GM12892 (cell line): ENCODE results near the gene GNGT2.

Experiments
- DNase-seq: peaks from one replicate; pipeline ENCODE4 v3.0.0; 2011; ENCODE audit not compliant: insufficient read length
- FAIRE-seq: peaks from 2 replicates; lab custom pipeline; 2011; peaks lifted over from hg19 to GRCh38; lab: Jason Lieb, UNC
- POLR2A ChIP-seq: IDR thresholded peaks from 2 replicates; pipeline ENCODE4 v1.6.1; 2011; ENCODE audit warnings: low read depth, low read length, control low read depth
- POLR2AphosphoS5 ChIP-seq: IDR thresholded peaks from 2 replicates; pipeline ENCODE4 v1.6.1; 2011; ENCODE audit warnings: low read depth, low read length, control low read depth
- TAF1 ChIP-seq: IDR thresholded peaks from 2 replicates; pipeline ENCODE4 v1.6.1; 2011; ENCODE audit warnings: low read depth, mild to moderate bottlenecking, control low read depth, low read length, borderline replicate concordance

The GNGT2 gene

GRCh38 chr17:49241692-49242397 is 31.5 kb upstream of the GNGT2 start:
- TF ChIP-seq POLR2AphosphoS5 (no peak), POLR2A (no peak), TAF1 (no peak)
- FAIRE-seq (no peak), DNase-seq (no peak)

- no peak for TF ChIP-seq POLR2AphosphoS5
- TF ChIP-seq TAF1 = no peak
- TF ChIP-seq POLR2A = no peak
- FAIRE-seq = no peak
- DNase-seq = no peak
These were observed 30.7 kb upstream of the GNGT2 start for GRCh38 chr17:49241040-49241439.

GRCh38 chr17:49240619-49241018 is 30.2 kb upstream of the GNGT2 start:
- DNase-seq (no peak), FAIRE-seq (no peak)
- TF ChIP-seq POLR2A = no peak
- no peak for TF ChIP-seq POLR2AphosphoS5
- TF ChIP-seq TAF1 = no peak

- no peak for FAIRE-seq
- DNase-seq = no peak
- no peak for TF ChIP-seq POLR2A
- TF ChIP-seq POLR2AphosphoS5 = no peak
- TF ChIP-seq TAF1 = no peak
These were observed 29.6 kb upstream of the GNGT2 start for GRCh38 chr17:49239963-49240362.

GRCh38 chr17:49235896-49236295 is 25.5 kb upstream of the GNGT2 start:
- DNase-seq = no peak
- TF ChIP-seq TAF1 (no peak), POLR2A (no peak)
- no peak for FAIRE-seq

GRCh38 chr17:49234509-49235080 is 24.2 kb upstream of the GNGT2 start:
- no peak for FAIRE-seq
- no peak for DNase-seq
- TF ChIP-seq POLR2AphosphoS5 (no peak), POLR2A (no peak), TAF1 (no peak)

- no peak for FAIRE-seq
- no peak for TF ChIP-seq POLR2AphosphoS5
- no peak for TF ChIP-seq POLR2A
- TF ChIP-seq TAF1 = no peak
- DNase-seq = no peak
These were observed 21.2 kb upstream of the GNGT2 start for GRCh38 chr17:49231563-49231894.

GRCh38 chr17:49230636-49231562 is 20.5 kb upstream of the GNGT2 start, which contains the start of gene PHOSPHO1:
Gene PHOSPHO1 (minus strand): TSS chr17:49230787. CDS start chr17:49226691, 4,096 bp downstream.
- peak; percentile 90 for DNase-seq
- FAIRE-seq = peak; percentile 84
- TF ChIP-seq POLR2AphosphoS5 (no peak), POLR2A (peak; percentile 34; the same call in 1 of the 2 replicates)

GRCh38 chr17:49229805-49230600 is 19.6 kb upstream of the GNGT2 start:
- FAIRE-seq = no peak
- TF ChIP-seq POLR2AphosphoS5 = peak; percentile 50; the same call in 1 of the 2 replicates
- no peak for TF ChIP-seq TAF1
- TF ChIP-seq POLR2A = no peak
- no peak for DNase-seq

- FAIRE-seq = no peak
- no peak for DNase-seq
- no peak for TF ChIP-seq POLR2AphosphoS5
- TF ChIP-seq POLR2A = no peak
- no peak for TF ChIP-seq TAF1
These were observed 18.9 kb upstream of the GNGT2 start for GRCh38 chr17:49229076-49229804.
